ENCODE data around the gene ZDHHC8.

DNA sequence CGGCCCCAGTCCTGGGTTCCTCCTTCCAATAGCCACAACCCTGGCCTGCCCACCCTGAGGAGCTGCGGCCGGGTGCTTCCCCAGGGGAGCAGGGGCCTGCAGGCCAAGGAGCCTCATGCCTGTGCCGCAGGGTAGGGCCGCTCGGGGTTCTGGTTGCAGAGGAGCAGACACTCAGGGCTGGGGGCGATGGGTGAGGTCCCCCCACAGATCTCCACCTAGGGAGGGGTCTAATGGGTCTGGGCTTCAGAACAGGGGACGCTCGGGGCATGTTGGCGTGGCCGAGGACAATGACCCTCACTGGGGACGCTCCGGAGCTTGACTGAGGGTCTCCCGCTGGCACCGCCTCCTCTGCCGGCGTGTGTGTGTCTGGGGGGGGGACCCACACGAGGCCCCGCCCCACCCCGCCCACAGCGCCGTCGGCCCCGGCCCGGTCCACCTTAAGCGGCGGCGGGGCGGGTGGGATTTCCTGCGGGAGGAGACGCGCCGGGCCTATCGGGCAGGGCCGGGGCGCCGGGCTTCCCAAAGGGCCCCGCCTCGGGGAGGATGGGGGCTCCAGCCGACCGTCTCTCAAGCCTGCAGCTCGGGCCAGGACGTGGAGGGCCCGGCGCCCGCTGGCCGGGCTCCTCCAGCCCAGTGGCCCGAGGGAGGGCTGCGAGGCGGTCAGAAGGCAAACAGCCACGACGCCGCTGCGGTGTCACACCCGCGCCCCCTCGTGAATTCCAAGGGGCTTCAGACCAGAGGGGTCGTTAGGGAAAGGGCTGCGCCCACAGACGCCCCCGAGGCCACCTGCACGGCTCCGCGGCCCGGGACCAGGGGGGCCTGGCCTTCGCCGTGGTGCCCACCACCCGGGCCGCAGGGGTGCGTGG lies 640 bp upstream of the ZDHHC8 start:
- TF ChIP-seq POLR2AphosphoS5 (IDR thresholded peaks at IDR 0.05; ENCODE audit: low read depth, low read length) = no peak
- TF ChIP-seq, protein P1, sequence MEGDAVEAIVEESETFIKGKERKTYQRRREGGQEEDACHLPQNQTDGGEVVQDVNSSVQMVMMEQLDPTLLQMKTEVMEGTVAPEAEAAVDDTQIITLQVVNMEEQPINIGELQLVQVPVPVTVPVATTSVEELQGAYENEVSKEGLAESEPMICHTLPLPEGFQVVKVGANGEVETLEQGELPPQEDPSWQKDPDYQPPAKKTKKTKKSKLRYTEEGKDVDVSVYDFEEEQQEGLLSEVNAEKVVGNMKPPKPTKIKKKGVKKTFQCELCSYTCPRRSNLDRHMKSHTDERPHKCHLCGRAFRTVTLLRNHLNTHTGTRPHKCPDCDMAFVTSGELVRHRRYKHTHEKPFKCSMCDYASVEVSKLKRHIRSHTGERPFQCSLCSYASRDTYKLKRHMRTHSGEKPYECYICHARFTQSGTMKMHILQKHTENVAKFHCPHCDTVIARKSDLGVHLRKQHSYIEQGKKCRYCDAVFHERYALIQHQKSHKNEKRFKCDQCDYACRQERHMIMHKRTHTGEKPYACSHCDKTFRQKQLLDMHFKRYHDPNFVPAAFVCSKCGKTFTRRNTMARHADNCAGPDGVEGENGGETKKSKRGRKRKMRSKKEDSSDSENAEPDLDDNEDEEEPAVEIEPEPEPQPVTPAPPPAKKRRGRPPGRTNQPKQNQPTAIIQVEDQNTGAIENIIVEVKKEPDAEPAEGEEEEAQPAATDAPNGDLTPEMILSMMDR (IDR thresholded peaks at IDR 0.05 in 2 of 3, conservative IDR thresholded peaks at IDR 0.05 in 1 of 3; ENCODE audit: borderline replicate concordance in 1 of 3, insufficient read depth in 1 of 3, low read depth in 2 of 3, low read length in 2 of 3) = no peak
- TF ChIP-seq RAD21 (IDR thresholded peaks at IDR 0.05; ENCODE audit: low read depth) = no peak
- TF ChIP-seq POLR2A (IDR thresholded peaks at IDR 0.05; ENCODE audit: borderline replicate concordance, extremely low read depth, insufficient read depth, insufficient read length) = no peak
- TF ChIP-seq, protein P2, sequence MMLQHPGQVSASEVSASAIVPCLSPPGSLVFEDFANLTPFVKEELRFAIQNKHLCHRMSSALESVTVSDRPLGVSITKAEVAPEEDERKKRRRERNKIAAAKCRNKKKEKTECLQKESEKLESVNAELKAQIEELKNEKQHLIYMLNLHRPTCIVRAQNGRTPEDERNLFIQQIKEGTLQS (IDR thresholded peaks at IDR 0.05) = no peak
- no peak for TF ChIP-seq SIN3A (IDR thresholded peaks at IDR 0.05; ENCODE audit: low read depth)
- no peak for TF ChIP-seq EZH2 (IDR thresholded peaks at IDR 0.05)
- TF ChIP-seq, protein P3, sequence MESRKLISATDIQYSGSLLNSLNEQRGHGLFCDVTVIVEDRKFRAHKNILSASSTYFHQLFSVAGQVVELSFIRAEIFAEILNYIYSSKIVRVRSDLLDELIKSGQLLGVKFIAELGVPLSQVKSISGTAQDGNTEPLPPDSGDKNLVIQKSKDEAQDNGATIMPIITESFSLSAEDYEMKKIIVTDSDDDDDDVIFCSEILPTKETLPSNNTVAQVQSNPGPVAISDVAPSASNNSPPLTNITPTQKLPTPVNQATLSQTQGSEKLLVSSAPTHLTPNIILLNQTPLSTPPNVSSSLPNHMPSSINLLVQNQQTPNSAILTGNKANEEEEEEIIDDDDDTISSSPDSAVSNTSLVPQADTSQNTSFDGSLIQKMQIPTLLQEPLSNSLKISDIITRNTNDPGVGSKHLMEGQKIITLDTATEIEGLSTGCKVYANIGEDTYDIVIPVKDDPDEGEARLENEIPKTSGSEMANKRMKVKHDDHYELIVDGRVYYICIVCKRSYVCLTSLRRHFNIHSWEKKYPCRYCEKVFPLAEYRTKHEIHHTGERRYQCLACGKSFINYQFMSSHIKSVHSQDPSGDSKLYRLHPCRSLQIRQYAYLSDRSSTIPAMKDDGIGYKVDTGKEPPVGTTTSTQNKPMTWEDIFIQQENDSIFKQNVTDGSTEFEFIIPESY (IDR thresholded peaks at IDR 0.05; ENCODE audit: extremely low read depth, insufficient replicate concordance, low read length) = no peak
- no peak for TF ChIP-seq TCF7L2 (IDR thresholded peaks at IDR 0.05; ENCODE audit: borderline replicate concordance, extremely low read depth, insufficient read depth, insufficient read length)
- TF ChIP-seq EGR1 (IDR thresholded peaks at IDR 0.05; ENCODE audit: low read depth) = no peak
- TF ChIP-seq REST (IDR thresholded peaks at IDR 0.05; ENCODE audit: low read depth) = no peak
- TF ChIP-seq MAX (IDR thresholded peaks at IDR 0.05) = no peak
- TF ChIP-seq JUND (IDR thresholded peaks at IDR 0.05) = no peak
- no peak for TF ChIP-seq CEBPB (IDR thresholded peaks at IDR 0.05; ENCODE audit: low read depth)

Measured in HCT116 (cell line).